PC-3 (cell line): ENCODE measurements around the gene OXSR1. TPM values are rescaled to one million over a fixed set of nuclear protein-coding genes. Genes with fewer than 3 reads are reported as not detected.

ENCODE experiments used
- ATAC-seq: fragments of 200-7000 bp; cut with Tn5 transposase; 2 replicates; pipeline ENCODE4 v1.9.1; 2020; ENCODE audit warnings: mild to moderate bottlenecking, moderate library complexity
- BruUV-seq: library from RNA; stranded (reverse); fragments of 400-500 nt; replicated peaks from 2 replicates; lab custom pipeline; 2021; lab: Mats Ljungman, UMichigan
- CTCF ChIA-PET: fragments of 300-600 bp; sonication (Branson Sonifier 250); formaldehyde crosslinking; loops from one replicate; lab custom pipeline; 2022; ENCODE audit warnings: antibody characterized with exemption; lab: Charles Lee
- POLR2A ChIA-PET: fragments of 300-600 bp; sonication (Branson Sonifier 250); formaldehyde crosslinking; loops from one replicate; lab custom pipeline; 2022; ENCODE audit warnings: antibody characterized with exemption; ENCODE audit not compliant: unreplicated experiment; lab: Charles Lee
- DNase-seq: peaks from one replicate; pipeline ENCODE4 v3.0.0-alpha.2; 2015
- H2AFZ ChIP-seq: fragments of 300-600 bp; sonication (generic); 2 replicates; pipeline ENCODE4 v1.6.0; 2016; ENCODE audit warnings: antibody characterized with exemption, low read length
- H3F3A ChIP-seq: fragments of 300-600 bp; sonication (generic); one replicate; pipeline ENCODE4 v1.6.0; 2017; ENCODE audit warnings: antibody characterized with exemption, low read length, control low read depth, mild to moderate bottlenecking; ENCODE audit not compliant: unreplicated experiment
- H3K27ac ChIP-seq: fragments of 300-600 bp; sonication (generic); 2 replicates; pipeline ENCODE4 v1.5.1; 2016; ENCODE audit warnings: mild to moderate bottlenecking, low read length
- H3K27me3 ChIP-seq: fragments of 300-600 bp; sonication (generic); 2 replicates; pipeline ENCODE4 v1.6.1; 2016; ENCODE audit warnings: low read length, mixed read lengths
- H3K36me3 ChIP-seq: fragments of 300-600 bp; sonication (generic); 2 replicates; pipeline ENCODE4 v1.6.1; 2016; ENCODE audit warnings: low read depth, mixed run types, low read length, mixed read lengths
- H3K4me1 ChIP-seq: fragments of 300-600 bp; sonication (generic); 2 replicates; pipeline ENCODE4 v1.5.1; 2016; ENCODE audit warnings: low read length; ENCODE audit not compliant: insufficient read depth
- H3K4me2 ChIP-seq: fragments of 300-600 bp; sonication (generic); 2 replicates; pipeline ENCODE4 v1.6.0; 2016; ENCODE audit warnings: low read length
- H3K4me3 ChIP-seq: fragments of 300-600 bp; sonication (generic); 2 replicates; pipeline ENCODE4 v1.5.1; 2016; ENCODE audit warnings: mild to moderate bottlenecking, low read length, mixed read lengths
- H3K79me2 ChIP-seq: fragments of 300-600 bp; sonication (generic); 2 replicates; pipeline ENCODE4 v1.6.1; 2017; ENCODE audit warnings: low read length, mixed read lengths
- H3K9ac ChIP-seq: fragments of 300-600 bp; sonication (generic); 2 replicates; pipeline ENCODE4 v1.6.0; 2016; ENCODE audit warnings: mild to moderate bottlenecking, low read length
- H3K9me2 ChIP-seq: fragments of 300-600 bp; sonication (generic); replicated peaks from 2 replicates; pipeline ENCODE4 v1.6.1; 2016; ENCODE audit warnings: mixed run types, low read length, mixed read lengths
- H3K9me3 ChIP-seq: fragments of 300-600 bp; sonication (generic); 2 replicates; pipeline ENCODE4 v1.6.1; 2016; ENCODE audit warnings: low read length, mixed read lengths
- H4K20me1 ChIP-seq: fragments of 300-600 bp; sonication (generic); 2 replicates; pipeline ENCODE4 v1.6.1; 2016; ENCODE audit warnings: low read length, mixed read lengths
- EZH2 ChIP-seq: fragments of 300-600 bp; sonication (generic); IDR thresholded peaks from one replicate; pipeline ENCODE4 v1.6.1; 2017; ENCODE audit warnings: antibody characterized with exemption, mild to moderate bottlenecking, low read length; ENCODE audit not compliant: unreplicated experiment
- EZH2phosphoT487 ChIP-seq: fragments of 300-600 bp; sonication (generic); IDR thresholded peaks from 2 replicates; pipeline ENCODE4 v1.6.1; 2018; ENCODE audit warnings: mild to moderate bottlenecking, antibody characterized with exemption, low read length, borderline replicate concordance
- intact Hi-C: fragments of 100-400 bp; cut with micrococcal nuclease; formaldehyde crosslinking; loops from 2 replicates; pipeline ENCODE4 v1.9.0; 2023
- total RNA-seq: library from RNA; depleted of rRNA; stranded (reverse); fragments of >200 nt; gene quantifications from 2 replicates; pipeline ENCODE4 v1.2.3, GENCODE V29; 2014
- TF ChIP-seq, protein P1 (sequence below): fragments of 300-600 bp; sonication (generic); conservative IDR thresholded peaks from 2 replicates; pipeline ENCODE4 v1.5.1; 2017; ENCODE audit warnings: antibody characterized with exemption, low read depth, mild to moderate bottlenecking, low read length

The OXSR1 gene
- total RNA-seq, 1 experiment from 2014 or later, result 42.2 TPM

DNA sequence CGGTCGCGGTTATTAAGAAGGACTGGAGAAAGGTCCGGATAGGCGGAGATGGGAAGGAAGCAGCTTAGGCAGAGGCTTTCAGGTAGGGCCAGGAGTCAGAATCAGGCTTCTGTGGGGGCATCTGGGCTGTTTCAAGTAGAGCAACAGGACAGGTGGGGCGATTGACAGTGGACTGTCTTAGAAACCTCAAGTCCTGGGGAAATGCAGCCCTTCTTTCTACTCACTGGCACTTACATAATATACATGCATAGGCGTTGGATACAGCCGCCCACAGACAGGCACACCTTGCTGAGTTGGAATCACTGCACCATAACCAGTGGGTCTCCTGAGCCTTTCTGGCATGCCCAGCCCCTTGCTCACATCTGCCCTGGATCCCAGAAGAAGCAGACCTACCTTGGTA is 26.1 kb upstream of the OXSR1 start:
- H3K9ac ChIP-seq, result peak overlapping the region; percentile 89
- H4K20me1 ChIP-seq, result no peaks in the 10 kb centered on the region
- intact Hi-C loops, result loop anchor here (2.0 to 10.0 kb wide), 3 partner anchors 134 to 1246 kb away; partner anchors contain the start of genes ACVR2B and SLC25A38
- BruUV-seq, result no TSS peak
- peak overlapping the region; percentile 87 for H2AFZ ChIP-seq
- DNase-seq, result no peak
- peak overlapping the region; percentile 64 for H3K27ac ChIP-seq
- H3K9me2 ChIP-seq, result no peaks in the 10 kb centered on the region
- TF ChIP-seq EZH2phosphoT487, result no peak
- no peak for TF ChIP-seq EZH2
- TF ChIP-seq, protein P1, sequence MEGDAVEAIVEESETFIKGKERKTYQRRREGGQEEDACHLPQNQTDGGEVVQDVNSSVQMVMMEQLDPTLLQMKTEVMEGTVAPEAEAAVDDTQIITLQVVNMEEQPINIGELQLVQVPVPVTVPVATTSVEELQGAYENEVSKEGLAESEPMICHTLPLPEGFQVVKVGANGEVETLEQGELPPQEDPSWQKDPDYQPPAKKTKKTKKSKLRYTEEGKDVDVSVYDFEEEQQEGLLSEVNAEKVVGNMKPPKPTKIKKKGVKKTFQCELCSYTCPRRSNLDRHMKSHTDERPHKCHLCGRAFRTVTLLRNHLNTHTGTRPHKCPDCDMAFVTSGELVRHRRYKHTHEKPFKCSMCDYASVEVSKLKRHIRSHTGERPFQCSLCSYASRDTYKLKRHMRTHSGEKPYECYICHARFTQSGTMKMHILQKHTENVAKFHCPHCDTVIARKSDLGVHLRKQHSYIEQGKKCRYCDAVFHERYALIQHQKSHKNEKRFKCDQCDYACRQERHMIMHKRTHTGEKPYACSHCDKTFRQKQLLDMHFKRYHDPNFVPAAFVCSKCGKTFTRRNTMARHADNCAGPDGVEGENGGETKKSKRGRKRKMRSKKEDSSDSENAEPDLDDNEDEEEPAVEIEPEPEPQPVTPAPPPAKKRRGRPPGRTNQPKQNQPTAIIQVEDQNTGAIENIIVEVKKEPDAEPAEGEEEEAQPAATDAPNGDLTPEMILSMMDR, result no peak
- H3K27me3 ChIP-seq, result no peaks in the 10 kb centered on the region
- POLR2A ChIA-PET, result no interaction called here
- H3K36me3 ChIP-seq, result peaks cover 8% of the 10 kb centered on the region; the same call in 1 of the 2 replicates
- H3K4me2 ChIP-seq, result peak overlapping the region; percentile 99
- CTCF ChIA-PET, result interaction anchor here (1.0 kb wide), 1 partner anchor 11 kb away, joined by 3 read pairs; no protein-coding TSS in a partner anchor
- H3F3A ChIP-seq, result no peaks in the 10 kb centered on the region
- H3K4me1 ChIP-seq, result peaks cover 61% of the 10 kb centered on the region
- peak overlapping the region; percentile 93 for H3K4me3 ChIP-seq
- no peaks in the 10 kb centered on the region for H3K9me3 ChIP-seq
- ATAC-seq, result peak; percentile 0; the same call in 1 of the 2 replicates
- peaks cover 58% of the 10 kb centered on the region for H3K79me2 ChIP-seq

DNA sequence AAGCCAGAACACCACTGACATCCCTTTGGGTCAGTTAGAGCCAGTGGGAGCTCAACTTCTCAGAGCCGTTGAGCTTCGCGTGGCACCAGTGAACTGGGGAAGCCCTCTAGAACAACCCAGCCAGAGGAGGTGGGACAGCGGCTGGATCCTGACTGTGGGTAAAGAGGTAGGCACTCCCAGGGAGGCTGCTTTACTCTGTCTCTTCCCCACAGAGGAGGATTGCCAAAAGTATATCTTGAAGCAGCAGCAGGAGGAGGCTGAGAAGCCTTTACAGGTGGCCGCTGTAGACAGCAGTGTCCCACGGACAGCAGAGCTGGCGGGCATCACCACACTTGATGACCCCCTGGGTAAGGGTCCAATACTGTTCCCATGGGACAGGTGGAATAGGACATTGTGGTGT is 25.7 kb upstream of the OXSR1 start:
- intact Hi-C loops, result loop anchor here (2.0 to 10.0 kb wide), 3 partner anchors 135 to 1245 kb away; partner anchors contain the start of genes ACVR2B and SLC25A38
- H3K4me1 ChIP-seq, result peaks cover 57% of the 10 kb centered on the region
- 0 out of 2 replicates have a peak, but pooled peaks cover 6% of the 10 kb centered on the region for H3K36me3 ChIP-seq
- POLR2A ChIA-PET, result no interaction called here
- no peak overlapping the region for H2AFZ ChIP-seq
- H3K9ac ChIP-seq, result peak overlapping the region; percentile 89
- BruUV-seq, result no TSS peak
- H3F3A ChIP-seq, result no peaks in the 10 kb centered on the region
- H3K79me2 ChIP-seq, result peaks cover 54% of the 10 kb centered on the region
- H3K9me2 ChIP-seq, result no peaks in the 10 kb centered on the region
- no peaks in the 10 kb centered on the region for H4K20me1 ChIP-seq
- H3K4me2 ChIP-seq, result peak overlapping the region; percentile 99
- H3K4me3 ChIP-seq, result peak overlapping the region; percentile 93
- no peaks in the 10 kb centered on the region for H3K9me3 ChIP-seq
- DNase-seq (no peak), ATAC-seq (no peak)
- CTCF ChIA-PET, result interaction anchor here (1.0 kb wide), 1 partner anchor 11 kb away, joined by 3 read pairs; no protein-coding TSS in a partner anchor
- TF ChIP-seq, protein P1, result no peak
- TF ChIP-seq EZH2 (no peak), EZH2phosphoT487 (no peak)
- no peaks in the 10 kb centered on the region for H3K27me3 ChIP-seq
- H3K27ac ChIP-seq, result 0 out of 2 replicates have a peak overlapping the region, but pooled peaks have one; percentile 64
